ENCODE measurements around the gene DLG2. TPM values are rescaled to one million over a fixed set of nuclear protein-coding genes. Genes with fewer than 3 reads are reported as not detected.

DLG2 gene
- total RNA-seq, 3 donors from 2014 or later: 4.3 to 12.3 (median 6.9) TPM

DNA sequence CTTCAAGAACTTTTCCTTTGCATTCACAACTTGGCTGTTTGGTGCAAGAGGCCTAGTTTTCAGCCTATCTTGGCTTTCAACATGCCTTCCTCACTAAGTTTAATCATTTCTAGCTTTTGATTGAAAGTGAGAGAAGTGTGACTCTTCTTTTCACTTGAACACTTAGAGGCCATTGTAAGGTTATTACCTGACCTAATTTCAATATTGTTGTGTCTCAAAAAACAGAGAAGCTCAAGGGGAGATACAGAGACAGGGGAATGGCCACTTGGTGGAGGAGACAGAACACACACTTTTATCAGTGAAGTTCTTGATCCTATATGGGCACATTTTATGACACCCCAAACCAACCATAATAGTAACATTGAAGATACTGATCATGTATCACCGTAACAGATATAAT lies 532.3 kb downstream of the DLG2 start:
- Histone ChIP-seq H3K9me3 (no peaks in the 10 kb centered on the region), H3K27ac (no peak overlapping the region), H3K4me1 (no peaks in the 10 kb centered on the region), H3K27me3 (no peaks in the 10 kb centered on the region), H3K4me3 (no peak overlapping the region), H3K36me3 (no peaks in the 10 kb centered on the region)
- TF ChIP-seq POLR2AphosphoS5 (IDR thresholded peaks at IDR 0.05) (no peak), POLR2A (IDR thresholded peaks at IDR 0.05) (no peak)
- TF ChIP-seq, protein P1, sequence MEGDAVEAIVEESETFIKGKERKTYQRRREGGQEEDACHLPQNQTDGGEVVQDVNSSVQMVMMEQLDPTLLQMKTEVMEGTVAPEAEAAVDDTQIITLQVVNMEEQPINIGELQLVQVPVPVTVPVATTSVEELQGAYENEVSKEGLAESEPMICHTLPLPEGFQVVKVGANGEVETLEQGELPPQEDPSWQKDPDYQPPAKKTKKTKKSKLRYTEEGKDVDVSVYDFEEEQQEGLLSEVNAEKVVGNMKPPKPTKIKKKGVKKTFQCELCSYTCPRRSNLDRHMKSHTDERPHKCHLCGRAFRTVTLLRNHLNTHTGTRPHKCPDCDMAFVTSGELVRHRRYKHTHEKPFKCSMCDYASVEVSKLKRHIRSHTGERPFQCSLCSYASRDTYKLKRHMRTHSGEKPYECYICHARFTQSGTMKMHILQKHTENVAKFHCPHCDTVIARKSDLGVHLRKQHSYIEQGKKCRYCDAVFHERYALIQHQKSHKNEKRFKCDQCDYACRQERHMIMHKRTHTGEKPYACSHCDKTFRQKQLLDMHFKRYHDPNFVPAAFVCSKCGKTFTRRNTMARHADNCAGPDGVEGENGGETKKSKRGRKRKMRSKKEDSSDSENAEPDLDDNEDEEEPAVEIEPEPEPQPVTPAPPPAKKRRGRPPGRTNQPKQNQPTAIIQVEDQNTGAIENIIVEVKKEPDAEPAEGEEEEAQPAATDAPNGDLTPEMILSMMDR (IDR thresholded peaks at IDR 0.05): no peak
- no peak for DNase-seq (ENCODE audit: low spot score in 2 of 2)
- intact Hi-C loops (cut with DNase I; ENCODE audit: low total_unique reads): no loop called here

DNA sequence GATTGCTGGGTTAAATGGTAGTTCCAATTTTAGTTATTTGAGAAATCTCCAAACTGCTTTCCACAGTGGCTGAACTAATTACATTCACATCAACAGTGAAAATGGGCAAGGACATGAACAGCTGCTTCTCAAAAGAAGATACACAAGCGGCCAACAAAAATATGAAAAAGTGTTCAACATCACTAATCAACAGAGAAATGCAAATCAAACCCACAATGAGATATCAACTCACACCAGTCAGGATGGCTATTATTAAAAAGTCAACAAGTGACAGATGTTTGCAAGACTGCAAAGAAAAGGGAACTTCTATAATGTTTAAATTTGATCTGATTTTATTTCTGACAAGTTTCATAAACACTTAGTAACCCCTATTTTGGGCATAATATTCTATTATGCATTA lies 537.5 kb downstream of the DLG2 start:
- no peaks in the 10 kb centered on the region for H3K27me3 ChIP-seq
- H3K4me3 ChIP-seq: no peak overlapping the region
- H3K36me3 ChIP-seq: no peaks in the 10 kb centered on the region
- TF ChIP-seq POLR2AphosphoS5 (IDR thresholded peaks at IDR 0.05) (no peak), POLR2A (IDR thresholded peaks at IDR 0.05) (no peak)
- TF ChIP-seq, protein P1 (IDR thresholded peaks at IDR 0.05): no peak
- no peak for DNase-seq (ENCODE audit: low spot score in 2 of 2)
- intact Hi-C loops (cut with DNase I; ENCODE audit: low total_unique reads): no loop called here
- H3K4me1 ChIP-seq: no peaks in the 10 kb centered on the region
- no peak overlapping the region for H3K27ac ChIP-seq
- no peaks in the 10 kb centered on the region for H3K9me3 ChIP-seq

DNA sequence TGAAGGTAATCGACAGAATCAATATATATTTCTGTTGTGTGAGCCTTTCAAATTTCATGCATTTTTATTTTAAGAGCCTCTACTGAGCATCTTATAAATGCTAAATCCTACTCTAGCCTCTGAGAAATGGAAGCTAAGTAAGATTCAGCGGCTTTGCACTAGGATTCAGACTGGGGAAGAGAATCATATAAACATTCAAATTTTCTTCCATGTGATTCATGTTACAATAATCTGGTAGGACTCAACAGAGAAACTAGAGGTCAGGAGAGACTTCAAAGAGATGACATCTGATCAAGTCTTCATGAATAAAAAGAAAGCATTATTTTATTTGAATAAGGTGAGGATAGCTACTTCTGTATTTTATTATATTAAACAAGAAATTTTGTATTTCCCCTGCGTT lies 538.9 kb downstream of the DLG2 start:
- DNase-seq (ENCODE audit: low spot score in 2 of 2): no peak
- Histone ChIP-seq H3K36me3 (no peaks in the 10 kb centered on the region), H3K4me3 (no peak overlapping the region), H3K9me3 (no peaks in the 10 kb centered on the region), H3K4me1 (no peaks in the 10 kb centered on the region), H3K27me3 (no peaks in the 10 kb centered on the region), H3K27ac (no peak overlapping the region)
- no peak for TF ChIP-seq POLR2A (IDR thresholded peaks at IDR 0.05)
- no peak for TF ChIP-seq POLR2AphosphoS5 (IDR thresholded peaks at IDR 0.05)
- TF ChIP-seq, protein P1 (IDR thresholded peaks at IDR 0.05): no peak
- intact Hi-C loops (cut with DNase I; ENCODE audit: low total_unique reads): no loop called here

DNA sequence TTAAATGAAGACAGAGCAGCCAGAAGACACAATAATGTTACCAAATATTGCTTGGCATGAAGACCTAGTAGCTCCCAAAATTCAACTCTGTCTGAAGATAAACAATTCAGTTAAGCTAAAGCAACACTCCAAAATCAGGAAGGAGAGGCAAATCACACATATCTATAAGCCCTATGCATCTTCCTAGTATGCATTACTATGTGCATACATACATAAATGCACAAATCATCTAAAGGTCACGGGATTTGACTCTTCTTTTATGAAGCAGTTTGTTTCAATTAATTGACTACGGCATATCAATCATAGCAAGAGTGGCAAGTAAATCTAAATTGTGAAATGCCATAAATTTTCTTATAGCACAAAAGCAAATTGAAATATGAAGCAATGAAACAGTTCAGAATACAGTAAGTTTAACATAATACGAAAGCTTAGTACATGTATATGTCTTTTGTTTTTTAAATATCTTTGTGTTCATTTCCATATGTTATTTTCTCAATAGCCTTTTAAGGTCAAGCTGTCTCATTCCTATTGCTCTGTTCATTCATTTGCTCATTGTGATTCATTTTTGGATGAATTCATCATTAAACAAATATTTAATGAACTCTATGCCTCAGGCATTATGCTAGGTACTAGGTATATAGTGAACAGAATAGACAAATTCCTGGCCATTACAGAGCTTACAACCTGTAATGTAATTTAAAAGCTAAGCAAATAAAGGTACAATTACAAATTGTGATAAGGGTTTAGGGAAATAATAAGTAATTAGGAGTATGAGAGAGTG lies 540.5 kb downstream of the DLG2 start:
- no peak for DNase-seq (ENCODE audit: low spot score in 2 of 2)
- TF ChIP-seq POLR2A (IDR thresholded peaks at IDR 0.05) (no peak), POLR2AphosphoS5 (IDR thresholded peaks at IDR 0.05) (no peak)
- TF ChIP-seq, protein P1 (IDR thresholded peaks at IDR 0.05): no peak
- H3K27me3 ChIP-seq: no peaks in the 10 kb centered on the region
- no peaks in the 10 kb centered on the region for H3K36me3 ChIP-seq
- H3K4me3 ChIP-seq: no peak overlapping the region
- H3K9me3 ChIP-seq: no peaks in the 10 kb centered on the region
- H3K27ac ChIP-seq: no peak overlapping the region
- H3K4me1 ChIP-seq: no peaks in the 10 kb centered on the region
- intact Hi-C loops (cut with DNase I; ENCODE audit: low total_unique reads): no loop called here

DNA sequence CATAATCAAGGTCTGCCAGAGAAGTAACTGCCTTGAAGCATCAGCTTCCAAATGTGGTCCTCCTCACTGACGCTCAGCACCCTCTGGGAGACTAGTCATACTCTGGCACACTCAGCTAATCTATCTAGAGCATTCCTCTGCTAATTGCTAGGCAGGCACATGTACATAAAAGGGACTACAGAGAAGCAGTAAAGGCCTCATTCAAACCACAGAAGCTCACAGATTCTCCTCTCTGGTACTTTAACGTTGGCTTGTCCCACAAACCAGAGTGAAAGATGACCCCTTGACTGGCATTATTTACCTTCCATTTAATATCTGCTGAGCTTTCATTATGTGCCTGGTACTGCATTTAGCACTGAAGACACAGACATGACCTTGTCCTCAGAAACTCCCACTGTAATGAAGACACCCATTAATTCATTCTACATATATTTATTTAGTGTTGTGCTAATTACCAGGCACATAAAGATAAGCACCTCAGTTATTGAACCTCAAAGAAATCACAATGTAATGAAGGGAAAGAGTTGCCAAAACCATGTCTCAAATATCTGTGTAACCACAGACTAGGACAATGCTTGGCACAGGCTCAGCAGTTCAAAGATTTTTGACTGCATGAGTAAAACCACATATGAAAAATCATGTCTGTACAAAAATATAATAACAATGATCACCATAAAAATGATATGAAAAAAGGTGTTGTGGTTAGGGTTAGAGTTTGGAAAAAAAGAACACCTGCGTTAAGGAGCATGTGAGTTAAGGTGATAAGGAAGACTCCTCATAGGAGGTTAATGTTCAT lies 550.4 kb downstream of the DLG2 start:
- no peak overlapping the region for H3K27ac ChIP-seq
- H3K27me3 ChIP-seq: no peaks in the 10 kb centered on the region
- intact Hi-C loops (cut with DNase I; ENCODE audit: low total_unique reads): no loop called here
- no peaks in the 10 kb centered on the region for H3K9me3 ChIP-seq
- H3K4me3 ChIP-seq: no peak overlapping the region
- no peaks in the 10 kb centered on the region for H3K36me3 ChIP-seq
- TF ChIP-seq POLR2A (IDR thresholded peaks at IDR 0.05): no peak
- TF ChIP-seq, protein P1 (IDR thresholded peaks at IDR 0.05): no peak
- no peak for TF ChIP-seq POLR2AphosphoS5 (IDR thresholded peaks at IDR 0.05)
- DNase-seq (ENCODE audit: low spot score in 2 of 2): no peak
- no peaks in the 10 kb centered on the region for H3K4me1 ChIP-seq
